GM10266 (cell line): Measurements from ENCODE around the gene PRKCB.

Experiments
- DNase-seq: peaks from one replicate; pipeline ENCODE4 v3.0.0; 2012; ENCODE audit errors: extremely low spot score
- CTCF ChIP-seq: IDR thresholded peaks from 2 replicates; pipeline ENCODE4 v1.5.1; 2012; ENCODE audit warnings: mild to moderate bottlenecking, low read depth; ENCODE audit not compliant: control insufficient read depth, insufficient read depth; ENCODE audit errors: missing control alignments

PRKCB gene

GRCh38 chr16:24069036-24069590 lies 233.3 kb downstream of the PRKCB start:
- no peak for DNase-seq
- TF ChIP-seq CTCF = no peak

DNA sequence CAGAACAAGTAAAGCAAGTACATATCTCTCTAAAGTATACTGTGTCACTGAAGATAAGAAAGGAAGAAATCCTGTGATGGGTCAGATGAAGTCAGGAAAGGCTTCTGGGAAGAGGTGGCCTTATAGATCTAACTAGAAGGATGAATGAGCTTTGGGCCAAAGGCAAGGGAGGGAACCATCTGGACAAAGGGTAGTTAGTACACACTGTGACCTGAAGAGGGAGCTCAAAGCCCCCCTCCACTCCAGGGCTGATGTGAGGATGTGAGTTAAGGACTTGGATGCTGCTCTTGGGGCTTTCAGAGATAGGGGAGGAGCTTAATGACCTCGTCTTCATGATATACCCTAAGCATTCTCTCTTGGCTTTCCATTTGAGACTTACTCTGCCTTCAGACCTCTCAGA lies 235.1 kb downstream of the PRKCB start:
- peak; percentile 63 for DNase-seq
- TF ChIP-seq CTCF = peak; percentile 51

DNA sequence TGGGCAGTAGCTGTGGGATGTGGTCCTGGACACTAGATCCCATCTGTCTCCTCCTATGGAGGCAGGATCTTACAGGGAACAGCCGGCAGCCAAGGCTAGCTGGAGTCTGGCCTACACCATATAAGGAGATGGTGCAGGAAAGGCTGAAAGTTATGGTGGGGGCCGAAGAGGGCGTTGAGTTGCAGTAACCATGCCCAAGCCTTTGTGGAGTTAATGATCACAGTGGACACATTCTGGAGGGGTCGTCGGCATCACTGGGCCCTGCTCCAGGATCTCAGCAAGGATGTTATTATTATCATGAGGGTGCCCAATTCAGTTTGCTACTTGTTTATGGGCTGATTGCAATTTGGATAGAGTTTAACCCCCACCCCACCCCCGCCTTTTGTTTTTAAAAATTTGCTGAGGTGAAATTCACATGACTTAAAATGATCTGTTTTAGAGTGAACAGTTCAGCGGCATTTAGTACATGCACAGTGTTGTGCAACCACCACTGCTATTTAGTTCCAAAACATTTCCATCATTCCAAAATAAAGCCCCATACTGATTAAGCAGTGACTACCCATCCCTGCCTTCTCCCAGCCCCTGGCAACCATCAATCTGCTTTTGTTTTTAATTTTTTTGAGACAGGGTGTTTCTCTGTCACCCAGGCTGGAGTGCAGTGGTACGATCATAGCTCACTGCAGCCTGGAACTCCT lies 236.0 kb downstream of the PRKCB start:
- no peak for TF ChIP-seq CTCF

DNA sequence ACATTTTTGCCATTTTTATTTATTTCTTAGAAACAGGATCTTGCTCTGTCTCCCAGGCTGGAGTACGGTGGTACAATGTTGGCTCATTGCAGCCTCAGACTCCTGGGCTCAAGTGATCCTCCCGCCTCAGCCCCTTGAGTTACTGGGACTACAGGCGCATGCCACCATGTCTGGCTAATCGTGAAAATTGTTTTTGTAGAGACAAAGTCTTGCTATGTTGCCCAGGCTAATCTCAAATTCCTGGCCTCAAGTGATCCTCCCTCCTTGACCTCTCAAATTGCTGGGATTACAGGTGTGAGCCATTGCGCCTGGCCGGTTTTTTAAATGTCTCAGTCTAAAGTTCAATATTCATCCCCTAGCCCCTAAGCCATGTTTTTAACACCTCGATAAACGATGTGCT lies 237.5 kb downstream of the PRKCB start:
- TF ChIP-seq CTCF = no peak
- no peak for DNase-seq

More for the DNA sequence above, 236.0 kb downstream of the PRKCB start:
- DNase-seq = no peak

DNA sequence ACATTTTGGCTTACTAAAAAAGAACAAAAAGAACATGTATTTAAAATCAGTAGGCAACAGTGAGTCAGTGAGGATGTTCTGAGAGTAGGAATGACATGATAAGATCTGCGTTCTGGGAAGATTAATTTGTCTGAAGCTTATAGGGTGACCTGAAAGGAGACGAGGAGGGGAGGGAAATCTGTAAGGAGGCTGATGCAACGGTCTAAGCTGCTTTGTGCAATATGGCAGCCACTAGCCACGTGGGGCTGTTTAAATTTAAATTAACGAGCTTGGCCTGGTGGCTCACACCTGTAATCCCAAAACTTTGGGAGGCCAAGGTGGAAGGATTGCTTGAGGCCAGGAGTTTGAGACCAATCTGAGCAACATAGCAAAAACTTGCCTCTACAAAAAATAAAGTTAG lies 238.8 kb downstream of the PRKCB start:
- DNase-seq = no peak
- TF ChIP-seq CTCF = no peak

- TF ChIP-seq CTCF = no peak
- DNase-seq = no peak
Measured at GRCh38 chr16:24075302-24075701, 239.5 kb downstream of the PRKCB start.

- no peak for DNase-seq
- no peak for TF ChIP-seq CTCF
Measured at GRCh38 chr16:24075931-24076716, 240.3 kb downstream of the PRKCB start.
